ENCODE results near the gene C11orf58.
A peak's percentile ranks its signal among the peaks of the same experiment; 100 is the strongest.

C11orf58 gene

GRCh38 chr11:16789063-16789420 is 50.6 kb downstream of the C11orf58 start:
- peaks cover 0 to 2% (median 0%) of the 10 kb centered on the region in 4 experiments for H3K36me3 ChIP-seq (ENCODE audit: control insufficient read depth in 4 of 4, insufficient read depth in 4 of 4, low read length in 3 of 4)
- peaks cover 8 to 47% (median 37%) of the 10 kb centered on the region in 4 experiments for H3K4me1 ChIP-seq (ENCODE audit: control extremely low read depth in 1 of 4, control insufficient read depth in 4 of 4, insufficient read depth in 4 of 4, low read length in 3 of 4)
- ChIA-PET POLR2A (no interaction called here), CTCF (interaction anchor here (0.9 to 14.6 kb wide), 14 partner anchors 12 to 312 kb away, joined by 3 to 184 read pairs (median 10); no protein-coding TSS in a partner anchor)
- WGBS (ENCODE audit: insufficient coverage), result 100% methylated on average over 10 of the region's 13 CpGs
- no peaks in the 10 kb centered on the region for H3K27me3 ChIP-seq (replicated peaks in 2 of 5; ENCODE audit: control insufficient read depth in 4 of 5, insufficient read depth in 5 of 5, low read length in 4 of 5)
- DNase-seq, result no peak
- no peaks in the 10 kb centered on the region for H3K9me3 ChIP-seq (ENCODE audit: control extremely low read depth in 1 of 5, control insufficient read depth in 4 of 5, insufficient read depth in 2 of 5, low read depth in 1 of 5, low read length in 4 of 5)
- no peak overlapping the region for H3K4me3 ChIP-seq (ENCODE audit: control insufficient read depth in 1 of 7, extremely low read depth in 1 of 7, insufficient read depth in 4 of 7, low read depth in 2 of 7, low read length in 6 of 7)
- H3K27ac ChIP-seq (ENCODE audit: insufficient read depth in 1 of 2, low read depth in 1 of 2, low read length in 2 of 2, poor library complexity in 1 of 2, severe bottlenecking in 2 of 2), result no peak overlapping the region

- DNase-seq, result no peak
- CTCF ChIA-PET, result interaction anchor here (0.9 to 14.6 kb wide), 12 partner anchors 12 to 274 kb away, joined by 3 to 184 read pairs (median 10); no protein-coding TSS in a partner anchor
- Histone ChIP-seq H3K4me3 (ENCODE audit: control insufficient read depth in 1 of 7, extremely low read depth in 1 of 7, insufficient read depth in 4 of 7, low read depth in 2 of 7, low read length in 6 of 7) (no peak overlapping the region), H3K4me1 (ENCODE audit: control extremely low read depth in 1 of 4, control insufficient read depth in 4 of 4, insufficient read depth in 4 of 4, low read length in 3 of 4) (peaks cover 9 to 55% (median 42%) of the 10 kb centered on the region in 4 experiments), H3K27me3 (replicated peaks in 2 of 5; ENCODE audit: control insufficient read depth in 4 of 5, insufficient read depth in 5 of 5, low read length in 4 of 5) (no peaks in the 10 kb centered on the region), H3K36me3 (ENCODE audit: control insufficient read depth in 4 of 4, insufficient read depth in 4 of 4, low read length in 3 of 4) (peaks cover 0 to 2% (median 0%) of the 10 kb centered on the region in 4 experiments), H3K9me3 (ENCODE audit: control extremely low read depth in 1 of 5, control insufficient read depth in 4 of 5, insufficient read depth in 2 of 5, low read depth in 1 of 5, low read length in 4 of 5) (no peaks in the 10 kb centered on the region), H3K27ac (ENCODE audit: insufficient read depth in 1 of 2, low read depth in 1 of 2, low read length in 2 of 2, poor library complexity in 1 of 2, severe bottlenecking in 2 of 2) (no peak overlapping the region)
- 97% methylated on average over 5 of the region's 10 CpGs for WGBS (ENCODE audit: insufficient coverage)
- POLR2A ChIA-PET, result no interaction called here
Observed at GRCh38 chr11:16789560-16790485, 51.4 kb downstream of the C11orf58 start.

GRCh38 chr11:16790486-16791190 is 52.2 kb downstream of the C11orf58 start:
- no peaks in the 10 kb centered on the region for H3K9me3 ChIP-seq (ENCODE audit: control extremely low read depth in 1 of 5, control insufficient read depth in 4 of 5, insufficient read depth in 2 of 5, low read depth in 1 of 5, low read length in 4 of 5)
- no peak overlapping the region for H3K27ac ChIP-seq (ENCODE audit: insufficient read depth in 1 of 2, low read depth in 1 of 2, low read length in 2 of 2, poor library complexity in 1 of 2, severe bottlenecking in 2 of 2)
- no peaks in the 10 kb centered on the region for H3K27me3 ChIP-seq (replicated peaks in 2 of 5; ENCODE audit: control insufficient read depth in 4 of 5, insufficient read depth in 5 of 5, low read length in 4 of 5)
- CTCF ChIA-PET, result interaction anchor here (0.9 to 14.6 kb wide), 8 partner anchors 20 to 273 kb away, joined by 3 to 184 read pairs (median 9); no protein-coding TSS in a partner anchor
- H3K36me3 ChIP-seq (ENCODE audit: control insufficient read depth in 4 of 4, insufficient read depth in 4 of 4, low read length in 3 of 4), result peaks cover 0 to 2% (median 0%) of the 10 kb centered on the region in 4 experiments
- 78% methylated on average over 10 of the region's 16 CpGs for WGBS (ENCODE audit: insufficient coverage)
- H3K4me1 ChIP-seq (ENCODE audit: control extremely low read depth in 1 of 4, control insufficient read depth in 4 of 4, insufficient read depth in 4 of 4, low read length in 3 of 4), result peaks cover 11 to 63% (median 50%) of the 10 kb centered on the region in 4 experiments
- peak in 2 of 3 donors; percentile 58 to 65 for DNase-seq
- no peak overlapping the region for H3K4me3 ChIP-seq (ENCODE audit: control insufficient read depth in 1 of 7, extremely low read depth in 1 of 7, insufficient read depth in 4 of 7, low read depth in 2 of 7, low read length in 6 of 7)
- POLR2A ChIA-PET, result no interaction called here

- 44% methylated on average over 9 of the region's 13 CpGs for WGBS (ENCODE audit: insufficient coverage)
- Histone ChIP-seq H3K27me3 (replicated peaks in 2 of 5; ENCODE audit: control insufficient read depth in 4 of 5, insufficient read depth in 5 of 5, low read length in 4 of 5) (no peaks in the 10 kb centered on the region), H3K27ac (ENCODE audit: insufficient read depth in 1 of 2, low read depth in 1 of 2, low read length in 2 of 2, poor library complexity in 1 of 2, severe bottlenecking in 2 of 2) (no peak overlapping the region), H3K36me3 (ENCODE audit: control insufficient read depth in 4 of 4, insufficient read depth in 4 of 4, low read length in 3 of 4) (peaks cover 0 to 2% (median 0%) of the 10 kb centered on the region in 4 experiments), H3K9me3 (ENCODE audit: control extremely low read depth in 1 of 5, control insufficient read depth in 4 of 5, insufficient read depth in 2 of 5, low read depth in 1 of 5, low read length in 4 of 5) (no peaks in the 10 kb centered on the region), H3K4me3 (ENCODE audit: control insufficient read depth in 1 of 7, extremely low read depth in 1 of 7, insufficient read depth in 4 of 7, low read depth in 2 of 7, low read length in 6 of 7) (peak overlapping the region in 4 of 7 experiments; percentile 0 to 27 (median 6)), H3K4me1 (ENCODE audit: control extremely low read depth in 1 of 4, control insufficient read depth in 4 of 4, insufficient read depth in 4 of 4, low read length in 3 of 4) (peaks cover 11 to 65% (median 50%) of the 10 kb centered on the region in 4 experiments)
- ChIA-PET POLR2A (no interaction called here), CTCF (interaction anchor here (1.0 to 14.6 kb wide), 7 partner anchors 9 to 92 kb away, joined by 3 to 184 read pairs (median 5); no protein-coding TSS in a partner anchor)
- DNase-seq, result peak; percentile 48 to 82 (median 76)
Observed at GRCh38 chr11:16791191-16791961, 52.9 kb downstream of the C11orf58 start.

GRCh38 chr11:16792426-16792825 is 54.0 kb downstream of the C11orf58 start:
- peak overlapping the region in 1 of 7 experiments; percentile 8 for H3K4me3 ChIP-seq (ENCODE audit: control insufficient read depth in 1 of 7, extremely low read depth in 1 of 7, insufficient read depth in 4 of 7, low read depth in 2 of 7, low read length in 6 of 7)
- H3K36me3 ChIP-seq (ENCODE audit: control insufficient read depth in 4 of 4, insufficient read depth in 4 of 4, low read length in 3 of 4), result peaks cover 0 to 2% (median 0%) of the 10 kb centered on the region in 4 experiments
- peak; percentile 65 to 94 (median 93) for DNase-seq
- ChIA-PET POLR2A (interaction anchor here (0.6 to 1.0 kb wide), 2 partner anchors 14 to 65 kb away, joined by 4 to 8 read pairs; no protein-coding TSS in a partner anchor), CTCF (interaction anchor here (0.9 to 14.6 kb wide), 6 partner anchors 8 to 102 kb away, joined by 3 to 184 read pairs (median 3); no protein-coding TSS in a partner anchor)
- peak overlapping the region in 1 of 2 experiments; percentile 30 for H3K27ac ChIP-seq (ENCODE audit: insufficient read depth in 1 of 2, low read depth in 1 of 2, low read length in 2 of 2, poor library complexity in 1 of 2, severe bottlenecking in 2 of 2)
- no peaks in the 10 kb centered on the region for H3K9me3 ChIP-seq (ENCODE audit: control extremely low read depth in 1 of 5, control insufficient read depth in 4 of 5, insufficient read depth in 2 of 5, low read depth in 1 of 5, low read length in 4 of 5)
- no peaks in the 10 kb centered on the region for H3K27me3 ChIP-seq (replicated peaks in 2 of 5; ENCODE audit: control insufficient read depth in 4 of 5, insufficient read depth in 5 of 5, low read length in 4 of 5)
- H3K4me1 ChIP-seq (ENCODE audit: control extremely low read depth in 1 of 4, control insufficient read depth in 4 of 4, insufficient read depth in 4 of 4, low read length in 3 of 4), result peaks cover 11 to 66% (median 50%) of the 10 kb centered on the region in 4 experiments

- H3K27me3 ChIP-seq (replicated peaks in 2 of 5; ENCODE audit: control insufficient read depth in 4 of 5, insufficient read depth in 5 of 5, low read length in 4 of 5), result no peaks in the 10 kb centered on the region
- 100% methylated on average over 3 of the region's 3 CpGs for WGBS (ENCODE audit: insufficient coverage)
- no peak overlapping the region for H3K4me3 ChIP-seq (ENCODE audit: control insufficient read depth in 1 of 7, extremely low read depth in 1 of 7, insufficient read depth in 4 of 7, low read depth in 2 of 7, low read length in 6 of 7)
- no peak for DNase-seq
- H3K27ac ChIP-seq (ENCODE audit: insufficient read depth in 1 of 2, low read depth in 1 of 2, low read length in 2 of 2, poor library complexity in 1 of 2, severe bottlenecking in 2 of 2), result peak overlapping the region in 1 of 2 experiments; percentile 30
- H3K36me3 ChIP-seq (ENCODE audit: control insufficient read depth in 4 of 4, insufficient read depth in 4 of 4, low read length in 3 of 4), result peaks cover 0 to 2% (median 0%) of the 10 kb centered on the region in 4 experiments
- POLR2A ChIA-PET, result interaction anchor here (0.6 to 1.0 kb wide), 2 partner anchors 14 to 65 kb away, joined by 4 to 8 read pairs; no protein-coding TSS in a partner anchor
- CTCF ChIA-PET, result interaction anchor here (0.9 to 14.6 kb wide), 7 partner anchors 8 to 101 kb away, joined by 3 to 184 read pairs (median 3); no protein-coding TSS in a partner anchor
- peaks cover 11 to 66% (median 50%) of the 10 kb centered on the region in 4 experiments for H3K4me1 ChIP-seq (ENCODE audit: control extremely low read depth in 1 of 4, control insufficient read depth in 4 of 4, insufficient read depth in 4 of 4, low read length in 3 of 4)
- H3K9me3 ChIP-seq (ENCODE audit: control extremely low read depth in 1 of 5, control insufficient read depth in 4 of 5, insufficient read depth in 2 of 5, low read depth in 1 of 5, low read length in 4 of 5), result no peaks in the 10 kb centered on the region
Observed at GRCh38 chr11:16793009-16793408, 54.6 kb downstream of the C11orf58 start.
